COLO668 (cell line): Measurements from ENCODE around the gene LCE2D.
"Not testable (repeated sequence)": the region's sequence is repeated elsewhere in the genome, so short reads cannot be mapped to it uniquely, and the experiment has no call there.

Source experiments
- DNase-seq: peaks from one replicate; lab custom pipeline; 2025; ENCODE audit not compliant: unreplicated experiment; lab: John Stamatoyannopoulos, UW

LCE2D gene, protein sequence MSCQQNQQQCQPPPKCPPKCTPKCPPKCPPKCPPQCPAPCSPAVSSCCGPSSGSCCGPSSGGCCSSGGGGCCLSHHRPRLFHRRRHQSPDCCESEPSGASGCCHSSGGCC

DNA sequence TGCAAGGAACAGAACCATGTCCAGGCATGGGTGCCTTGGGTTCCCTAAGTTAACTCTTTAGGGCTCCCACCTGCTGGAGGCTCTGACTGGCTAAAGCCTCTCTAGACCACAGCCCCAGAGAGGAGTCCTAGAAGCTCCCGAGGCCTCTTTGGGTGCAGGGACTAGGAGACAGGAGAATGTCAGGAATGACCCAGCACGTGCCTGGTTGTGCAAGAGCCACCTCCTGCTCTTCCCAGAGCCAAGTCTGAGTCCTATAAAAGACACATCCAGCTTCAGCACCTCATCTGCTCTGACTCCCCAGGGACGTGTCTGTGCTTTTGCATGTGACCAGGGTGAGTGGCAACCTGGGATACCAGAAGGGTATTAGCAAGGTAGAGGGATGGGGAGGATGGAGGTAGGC is at the start of gene LCE2D:
Gene LCE2D, plus strand, starts transcription at position 283 of the 400 bp plus-strand sequence. CDS start 726 bp downstream, outside the sequence.
- DNase-seq, result no peak

DNA sequence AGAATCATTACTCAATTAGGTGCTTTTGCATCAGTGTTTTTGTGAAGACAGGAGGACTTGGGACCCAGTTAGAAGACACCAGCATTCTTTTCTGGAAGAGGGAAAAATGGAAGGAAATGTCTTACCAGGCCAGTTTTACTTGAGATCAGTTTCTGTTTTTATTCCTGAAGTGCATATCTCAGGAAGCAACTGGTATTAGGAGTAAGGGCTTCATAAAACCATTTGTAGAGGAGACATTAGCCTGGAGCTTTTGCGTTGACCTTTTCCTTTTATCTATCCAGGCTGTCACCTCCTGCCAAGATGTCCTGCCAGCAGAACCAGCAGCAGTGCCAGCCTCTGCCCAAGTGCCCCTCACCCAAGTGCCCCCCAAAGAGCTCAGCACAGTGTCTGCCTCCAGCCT is 49.7 kb upstream of the LCE2D start, which contains the start of gene LCE3B:
Gene LCE3B, plus strand, starts transcription at position 301 of the 400 bp plus-strand sequence. Its CDS starts 0 bp downstream, at position 301.
- no peak for DNase-seq

DNA sequence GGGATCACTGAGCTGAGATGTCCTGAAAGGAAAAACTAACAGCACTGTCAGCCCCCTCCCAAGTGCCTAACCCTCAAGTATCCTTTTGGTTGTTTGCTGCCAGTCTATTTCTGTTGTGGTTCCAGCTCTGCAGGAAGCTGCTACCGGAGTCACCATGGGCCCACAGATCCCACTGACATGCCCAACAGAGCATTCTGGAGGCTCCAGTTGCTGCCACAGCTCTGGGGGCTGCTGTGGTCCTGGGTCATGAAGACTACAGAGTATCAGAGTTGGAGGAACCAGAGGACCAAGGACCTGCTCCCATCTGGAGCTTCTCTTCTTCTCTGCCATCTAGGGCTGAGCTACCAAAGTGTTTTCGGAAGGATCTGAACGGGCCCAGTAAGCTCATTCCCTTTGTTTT is 41.2 kb upstream of the LCE2D start:
- DNase-seq, result no peak

DNA sequence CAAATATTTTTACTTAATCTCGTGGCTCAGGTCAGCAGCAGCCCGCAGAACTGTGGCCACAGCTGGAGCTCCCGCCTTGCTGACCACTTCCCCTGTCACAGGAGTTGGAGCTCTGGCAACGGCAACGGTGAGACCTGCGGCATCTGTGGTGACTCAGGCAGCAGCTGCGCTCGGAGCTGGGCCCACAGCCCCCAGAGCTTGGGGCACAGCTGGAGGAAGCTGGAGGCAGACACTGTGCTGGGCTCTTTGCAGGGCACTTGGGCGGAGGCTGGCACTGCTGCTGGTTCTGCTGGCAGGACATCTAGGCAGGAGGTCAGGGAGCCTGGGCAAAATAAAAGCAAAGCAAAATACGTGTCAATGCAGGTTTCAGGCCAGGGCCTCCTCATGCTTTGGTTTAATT is 40.4 kb upstream of the LCE2D start, which contains the start of gene LCE3A:
Gene LCE3A, minus strand, starts transcription at position 301 of the 400 bp plus-strand sequence. Its CDS starts 0 bp downstream, at position 301.
- no peak for DNase-seq

DNA sequence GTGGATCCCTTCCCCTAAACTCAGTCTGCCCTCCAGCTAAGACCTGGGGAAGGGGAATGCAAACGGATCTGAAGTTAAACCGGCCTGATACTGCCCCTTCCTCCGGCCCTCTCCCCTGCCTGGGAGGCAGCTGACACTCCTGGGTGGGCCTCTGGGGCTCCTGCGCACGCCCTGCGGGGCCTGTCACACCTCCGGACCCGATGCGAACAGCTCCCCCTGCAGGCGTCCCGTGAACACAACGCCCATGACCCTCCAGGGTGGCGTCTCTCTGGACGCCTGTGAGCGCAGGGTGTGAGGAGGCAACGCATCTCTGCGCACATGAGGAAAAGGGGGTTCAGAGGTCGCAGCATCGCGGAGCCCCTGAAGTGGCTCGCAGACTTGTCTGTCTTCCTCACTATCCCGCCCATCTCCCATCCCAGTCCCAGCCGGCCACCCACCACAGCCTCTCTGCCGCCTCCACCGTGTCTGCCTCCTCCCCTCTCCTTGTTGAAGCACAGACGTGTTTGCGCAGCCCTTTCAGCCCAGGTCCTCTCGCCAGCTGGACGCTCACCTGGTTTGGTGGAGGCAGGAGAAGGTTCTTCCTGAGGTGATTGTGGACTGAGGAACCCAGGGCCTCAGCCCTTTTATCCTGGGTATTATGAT is 39.9 kb upstream of the LCE2D start:
- DNase-seq, result peak; percentile 5

DNA sequence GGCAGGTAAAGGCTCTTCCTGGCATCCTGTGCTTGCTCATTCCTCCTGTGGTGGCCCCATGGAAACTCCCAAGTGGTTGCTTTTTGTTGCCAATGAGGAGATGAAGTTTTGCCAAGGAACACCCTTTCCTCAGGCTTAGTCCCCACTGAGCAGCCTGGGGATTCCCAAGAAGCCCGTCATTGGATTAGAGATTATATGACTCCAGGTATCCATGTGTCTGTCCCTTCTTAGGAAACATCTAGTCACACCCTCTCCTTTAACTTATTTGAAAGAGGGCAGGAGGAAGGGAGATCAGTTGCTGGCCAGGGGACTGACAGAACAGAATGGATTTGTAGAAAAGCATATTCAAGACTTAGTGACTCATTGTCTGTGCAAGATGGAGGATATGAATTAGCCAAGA is 36.4 kb upstream of the LCE2D start:
- DNase-seq, result no peak

DNA sequence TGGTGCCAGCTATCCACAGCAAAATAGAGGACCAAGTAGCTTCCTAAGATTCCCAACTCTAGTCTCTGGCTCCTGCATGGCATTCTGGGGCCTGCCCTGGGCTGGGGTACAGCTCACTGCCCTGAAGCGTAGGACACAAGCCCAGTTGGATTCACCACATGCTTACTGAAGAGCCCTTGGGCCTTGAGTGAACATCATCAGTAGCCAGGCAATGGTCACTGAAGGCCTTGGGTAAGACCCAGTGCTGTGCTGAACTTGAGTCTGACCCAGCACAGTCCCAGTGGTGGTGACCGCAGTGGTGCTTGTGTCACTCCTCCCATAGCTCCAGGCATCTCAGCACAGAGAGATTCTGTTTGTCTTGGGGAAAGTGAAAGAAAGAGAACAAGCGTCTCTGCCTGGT is 32.6 kb upstream of the LCE2D start:
- no peak for DNase-seq

DNA sequence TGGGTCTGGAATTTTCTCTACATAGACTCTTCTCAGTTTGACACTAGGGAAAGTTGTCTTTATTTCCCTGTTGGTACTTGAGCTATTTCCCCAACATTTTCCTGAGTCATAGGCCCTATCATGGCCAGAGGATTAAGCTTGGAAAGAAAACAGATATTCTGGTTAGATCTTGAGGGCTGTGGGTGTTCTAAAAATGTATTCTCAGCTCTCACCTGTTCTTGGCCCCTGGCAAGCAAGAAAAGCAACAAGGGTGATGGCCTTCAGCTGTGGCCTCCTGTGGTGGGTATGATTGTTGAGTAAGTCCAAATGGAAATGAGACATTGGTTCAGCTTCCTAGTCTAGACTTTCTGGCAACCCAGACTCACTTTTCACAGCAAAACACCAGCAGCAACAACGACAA is 22.8 kb upstream of the LCE2D start:
- DNase-seq, result no peak

DNA sequence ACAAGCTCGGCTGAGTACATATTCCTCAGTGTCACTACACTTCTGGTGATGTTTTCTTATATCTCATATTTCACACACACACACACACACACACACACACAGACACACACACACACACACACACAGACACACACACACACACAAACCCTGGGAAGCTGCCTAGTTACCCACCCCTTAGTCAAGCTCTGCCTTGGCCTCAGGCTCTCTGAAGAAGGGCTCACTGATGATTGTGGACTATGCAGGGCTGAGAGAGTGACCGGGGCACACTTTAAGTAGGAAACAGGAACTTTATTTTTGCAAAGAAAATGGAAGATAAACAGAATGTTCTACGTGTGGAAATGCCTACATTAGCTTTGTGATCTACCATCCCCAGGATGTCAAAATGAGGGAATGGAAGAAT is 19.2 kb upstream of the LCE2D start:
- no peak for DNase-seq

DNA sequence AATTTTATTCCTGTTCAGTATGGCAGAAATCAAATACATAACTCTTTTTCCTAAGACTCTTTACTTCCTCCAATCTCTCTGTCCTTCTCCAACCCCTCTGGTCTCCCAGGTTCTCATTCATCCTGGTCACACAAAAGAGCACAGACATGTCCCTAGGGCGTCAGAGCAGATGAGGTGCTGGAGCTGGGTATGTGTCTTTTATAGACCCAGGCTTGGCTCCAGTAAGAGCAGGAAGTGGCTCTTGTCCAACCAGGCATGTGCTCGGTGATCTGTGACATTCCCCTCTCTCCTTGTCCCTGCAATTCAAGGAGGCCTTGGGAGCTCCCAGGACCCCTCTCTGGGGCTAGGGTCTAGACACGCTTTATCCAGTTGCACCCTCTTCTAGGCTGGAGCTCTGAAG is 18.0 kb upstream of the LCE2D start:
- DNase-seq, result no peak

DNA sequence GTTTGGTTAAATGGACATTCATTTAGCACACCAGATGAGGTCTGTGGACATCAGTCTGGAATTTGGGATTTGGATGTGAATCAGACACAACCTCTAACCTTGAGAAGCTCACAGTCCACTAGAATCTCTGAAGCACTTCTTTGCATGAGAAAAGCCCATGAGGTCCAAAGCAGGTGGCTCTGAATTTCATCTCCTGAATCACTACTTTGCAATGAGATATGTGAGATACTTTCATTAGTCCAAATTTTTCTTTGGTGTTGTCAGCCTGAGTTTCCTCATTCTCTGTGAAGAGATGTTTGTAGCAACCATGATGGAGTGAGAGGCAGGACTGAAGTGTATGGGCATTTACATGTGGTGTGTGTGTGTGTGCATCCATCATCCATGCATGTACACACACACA is 16.5 kb upstream of the LCE2D start:
- DNase-seq, result no peak

DNA sequence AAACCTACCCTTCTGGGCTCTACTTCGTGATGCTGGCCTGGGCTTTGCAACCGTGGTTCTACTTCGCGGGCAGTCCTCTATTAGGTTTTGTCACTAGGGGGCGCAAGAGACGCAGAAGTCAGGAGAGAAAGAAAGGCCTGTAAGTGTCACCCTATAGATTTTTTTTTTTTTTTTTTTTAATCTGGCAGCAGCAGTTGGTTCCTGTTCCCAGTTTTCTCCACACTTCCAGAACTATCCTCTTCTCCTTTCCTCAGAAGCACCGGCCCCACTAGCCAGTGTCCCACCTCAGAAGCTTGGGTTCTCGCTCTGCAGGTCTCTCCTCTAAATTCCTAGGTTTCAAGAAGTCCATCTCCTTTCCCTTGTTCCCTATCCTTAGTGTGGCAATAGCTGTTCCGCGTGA is 9.1 kb upstream of the LCE2D start:
- DNase-seq, result peak; percentile 41

DNA sequence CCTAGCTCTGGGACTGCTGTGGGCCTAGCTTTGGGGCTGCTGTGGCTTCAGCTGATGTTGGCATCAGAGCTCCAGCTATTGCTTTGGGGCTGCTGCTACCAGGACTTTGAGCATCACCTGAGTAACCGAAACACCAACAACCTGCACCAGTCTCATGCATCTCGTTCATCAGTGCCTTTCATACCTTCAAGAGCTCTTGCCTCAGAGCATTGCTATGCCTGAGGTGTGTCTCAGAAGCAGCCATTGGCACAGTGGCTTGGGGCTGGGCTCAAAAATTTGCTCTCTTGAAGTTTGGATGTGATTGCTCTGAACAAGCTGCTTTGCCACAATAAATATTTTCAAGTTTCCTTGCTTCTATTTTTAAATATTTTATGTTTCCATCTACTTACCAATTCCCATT is 6.7 kb upstream of the LCE2D start:
- no peak for DNase-seq

DNA sequence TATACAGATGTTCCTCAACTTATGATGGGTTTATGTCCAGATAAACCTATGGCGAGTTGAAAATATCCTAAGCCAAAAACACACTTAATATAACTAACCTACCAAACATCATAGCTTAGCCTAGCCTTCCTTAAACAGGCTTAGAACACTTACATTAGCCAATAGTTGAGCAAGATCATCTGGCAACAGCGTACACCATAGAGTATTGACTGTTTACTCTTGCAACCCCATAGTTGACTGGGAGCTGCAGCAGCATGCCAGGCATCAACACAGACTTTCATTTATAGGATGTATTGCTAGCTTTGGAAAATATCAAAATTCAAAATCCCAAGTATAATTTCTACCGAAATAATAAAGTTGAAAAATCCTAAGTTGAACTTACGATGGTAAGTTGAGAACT is 5.5 kb upstream of the LCE2D start:
- no peak for DNase-seq

DNA sequence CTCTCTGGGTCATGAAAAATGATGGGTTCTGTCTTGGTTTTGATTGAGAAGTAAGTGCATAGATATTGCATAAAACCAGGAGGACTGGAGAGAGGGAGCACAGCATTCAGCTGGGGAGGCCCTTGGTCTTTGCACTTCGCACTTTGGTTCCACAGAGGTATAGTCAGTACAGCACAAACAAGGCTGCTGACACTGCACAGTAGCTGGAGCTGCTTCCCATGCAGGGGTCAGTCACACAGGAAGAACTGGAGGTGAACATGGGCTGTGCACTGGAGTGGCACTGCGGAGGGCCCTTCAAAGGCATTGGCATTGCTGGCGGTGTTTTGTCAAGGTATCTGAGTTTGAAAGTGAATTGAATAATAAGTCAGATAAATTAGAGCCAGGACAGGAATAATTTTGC is 4.5 kb upstream of the LCE2D start:
- DNase-seq, result no peak

DNA sequence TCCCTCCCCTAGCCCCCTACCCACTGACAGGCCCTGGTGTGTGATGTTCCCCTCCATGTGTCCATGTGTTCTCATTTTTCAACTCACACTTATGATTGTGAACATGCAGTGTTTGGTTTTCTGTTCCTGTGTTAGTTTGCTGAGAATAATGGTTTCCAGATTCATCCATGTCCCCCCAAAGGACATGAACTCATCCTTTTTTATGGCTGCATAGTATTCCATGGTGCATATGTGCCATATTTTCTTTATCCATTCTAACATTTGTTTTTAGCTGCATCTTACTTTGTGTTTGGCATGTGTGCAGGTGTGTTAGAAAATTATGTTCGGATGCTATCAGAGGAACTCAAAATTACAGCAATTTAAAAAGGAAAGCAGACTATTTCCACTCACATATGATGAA is 3.0 kb downstream of the LCE2D start:
- not testable (repeated sequence) for DNase-seq

DNA sequence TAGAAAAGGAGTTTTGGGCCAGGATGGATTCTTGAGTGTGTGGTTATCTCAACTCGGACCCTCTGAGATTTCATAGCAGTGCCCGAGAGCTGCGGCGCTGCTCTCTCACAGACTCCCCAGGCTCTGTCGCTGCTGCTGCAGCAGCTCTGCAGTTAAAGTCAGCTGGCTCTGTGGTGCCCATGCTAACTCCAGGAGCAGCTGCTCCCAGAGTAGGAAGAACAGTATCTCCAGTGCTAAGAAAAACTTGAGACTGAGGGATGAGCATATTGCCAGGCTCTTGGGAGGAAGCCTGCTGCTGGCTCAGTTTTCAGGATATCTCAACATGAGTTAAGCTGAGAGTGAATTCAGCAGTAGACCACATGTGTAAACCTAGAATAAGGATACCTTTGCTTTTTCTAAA is 4.5 kb downstream of the LCE2D start:
- DNase-seq, result no peak

DNA sequence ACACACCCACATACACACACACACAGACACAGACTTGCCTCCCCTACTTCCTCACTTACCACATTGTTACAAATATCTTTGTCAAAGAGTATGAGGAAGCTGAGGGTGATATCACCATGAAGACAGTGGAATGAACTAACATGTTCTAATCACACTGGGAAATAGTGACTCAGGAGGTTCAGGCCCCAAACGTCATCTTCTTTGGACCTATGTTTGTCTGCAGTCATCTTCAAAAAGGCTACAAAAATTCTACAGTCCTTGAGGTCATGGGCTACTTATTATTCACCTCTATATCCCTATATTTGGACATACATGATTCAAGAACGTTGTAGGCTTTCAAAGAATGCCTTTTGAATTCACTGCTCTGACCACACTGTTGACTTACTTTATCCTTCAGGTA is 9.8 kb downstream of the LCE2D start:
- no peak for DNase-seq

DNA sequence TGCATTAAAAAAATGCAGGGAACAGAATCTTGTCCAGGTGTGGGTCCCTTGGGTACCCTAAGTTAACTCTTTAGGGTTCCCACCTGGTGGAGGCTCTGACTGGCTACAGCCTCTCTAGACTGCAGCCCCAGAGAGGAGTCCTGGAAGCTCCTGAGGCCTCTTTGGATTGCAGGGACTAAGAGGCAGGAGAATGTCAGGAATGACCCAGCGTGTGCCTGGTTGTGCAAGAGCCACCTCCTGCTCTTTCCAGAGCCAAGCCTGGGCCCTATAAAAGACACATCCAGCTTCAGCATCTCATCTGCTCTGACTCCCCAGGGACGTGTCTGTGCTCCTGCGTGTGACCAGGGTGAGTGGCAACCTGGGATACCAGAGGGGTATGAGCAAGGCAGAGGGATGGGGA is 11.8 kb downstream of the LCE2D start, which contains the start of gene LCE2C:
Gene LCE2C, plus strand, starts transcription at position 297 of the 400 bp plus-strand sequence. CDS start 737 bp downstream, outside the sequence.
- DNase-seq, result not testable (repeated sequence)

DNA sequence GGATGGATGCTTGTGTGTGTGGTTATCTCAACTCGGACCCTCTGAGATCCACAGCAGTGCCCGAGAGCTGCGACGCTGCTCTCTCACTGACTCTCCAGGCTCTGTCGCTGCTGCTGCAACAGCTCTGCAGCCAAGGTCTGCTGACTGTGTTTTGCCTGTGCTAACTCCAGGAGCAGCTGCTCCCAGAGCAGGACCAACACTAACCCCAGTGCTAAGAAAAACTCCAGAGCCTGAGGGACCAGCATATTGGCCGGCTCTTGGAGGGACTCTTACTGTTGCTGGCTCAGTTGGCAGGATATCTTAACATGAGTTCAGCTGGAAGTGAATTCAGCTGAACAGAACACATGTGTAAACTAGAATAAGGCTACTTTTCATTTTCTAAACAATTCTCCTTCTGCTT is 16.3 kb downstream of the LCE2D start:
- DNase-seq, result no peak

DNA sequence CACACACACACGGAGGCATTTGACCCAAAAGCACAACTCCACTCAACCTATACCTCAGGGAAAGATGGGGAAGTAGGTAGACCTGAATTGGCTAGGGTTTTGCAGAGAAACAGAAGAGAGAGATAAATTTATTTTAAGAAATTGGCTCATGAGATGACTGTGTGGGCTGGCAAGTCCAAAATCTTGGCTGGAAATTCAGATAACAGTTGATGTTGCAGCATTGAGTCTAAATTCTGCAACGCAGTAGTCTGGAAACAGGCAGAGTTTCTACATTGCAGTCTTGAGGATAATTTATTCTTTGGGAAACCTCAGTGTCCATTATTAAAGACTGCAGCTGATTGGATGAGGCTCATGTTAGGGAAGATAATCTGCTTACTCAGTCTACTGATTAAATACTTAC is 18.4 kb downstream of the LCE2D start:
- no peak for DNase-seq

DNA sequence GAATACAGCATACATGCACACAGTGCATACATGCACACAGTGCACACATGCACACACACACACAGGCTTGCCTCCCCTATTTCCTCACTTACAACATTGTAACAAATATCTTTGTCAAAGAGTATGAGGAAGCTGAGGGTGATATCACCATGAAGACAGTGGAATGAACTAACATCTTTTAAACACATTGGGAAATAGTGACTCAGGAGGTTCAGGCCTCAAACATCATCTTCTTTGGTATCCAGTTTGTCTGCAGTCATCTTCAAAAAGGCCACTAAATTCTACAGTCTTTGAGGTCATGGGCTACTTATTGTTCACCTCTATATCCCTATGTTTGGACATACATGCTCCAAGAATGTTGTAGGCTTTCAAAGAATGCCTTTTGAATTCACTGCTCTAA is 20.7 kb downstream of the LCE2D start:
- no peak for DNase-seq

DNA sequence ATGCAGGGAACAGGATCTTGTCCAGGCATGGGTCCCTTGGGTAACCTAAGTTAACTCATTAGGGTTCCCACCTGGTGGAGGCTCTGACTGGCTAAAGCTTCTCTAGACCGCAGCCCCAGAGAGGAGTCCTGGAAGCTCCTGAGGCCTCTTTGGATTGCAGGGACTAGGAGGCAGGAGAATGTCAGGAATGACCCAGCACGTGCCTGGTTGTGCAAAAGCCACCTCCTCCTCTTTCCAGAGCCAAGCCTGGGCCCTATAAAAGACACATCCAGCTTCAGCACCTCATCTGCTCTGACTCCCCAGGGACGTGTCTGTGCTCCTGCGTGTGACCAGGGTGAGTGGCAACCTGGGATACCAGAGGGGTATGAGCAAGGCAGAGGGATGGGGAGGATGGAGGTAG is 22.6 kb downstream of the LCE2D start, which contains the start of gene LCE2B:
Gene LCE2B, plus strand, starts transcription at position 301 of the 400 bp plus-strand sequence. CDS start 721 bp downstream, outside the sequence.
- DNase-seq, result not testable (repeated sequence)
